WERI-Rb-1 (cell line): Measurements from ENCODE around the gene HERC2.
"Not testable (repeated sequence)": the region's sequence is repeated elsewhere in the genome, so short reads cannot be mapped to it uniquely, and the experiment has no call there.

Experiments
- DNase-seq: peaks from one replicate; pipeline ENCODE4 v3.0.0-alpha.2; 2020
- H3K27ac ChIP-seq: fragments of 250-450 bp; sonication (Bioruptor Pico); 2 replicates; pipeline ENCODE4 v1.5.1; 2020; ENCODE audit warnings: mild to moderate bottlenecking, moderate library complexity
- H3K27me3 ChIP-seq: fragments of 250-450 bp; sonication (Bioruptor Pico); 2 replicates; pipeline ENCODE4 v1.5.1; 2021; ENCODE audit warnings: mild to moderate bottlenecking, low read depth, moderate library complexity; ENCODE audit not compliant: insufficient read depth, severe bottlenecking
- H3K36me3 ChIP-seq: fragments of 250-450 bp; sonication (Bioruptor Pico); 2 replicates; pipeline ENCODE4 v1.5.1; 2020; ENCODE audit warnings: mild to moderate bottlenecking, moderate library complexity
- H3K4me3 ChIP-seq: 2 replicates; pipeline ENCODE4 v1.5.1; 2011; ENCODE audit warnings: low read depth, mild to moderate bottlenecking, control low read depth, low read length
- H3K9me3 ChIP-seq: fragments of 250-450 bp; sonication (Bioruptor Pico); 2 replicates; pipeline ENCODE4 v1.5.1; 2021; ENCODE audit warnings: mild to moderate bottlenecking, moderate library complexity; ENCODE audit not compliant: severe bottlenecking
- TF ChIP-seq, protein P1 (sequence below): IDR thresholded peaks from 2 replicates; pipeline ENCODE4 v1.5.1; 2011; ENCODE audit warnings: low read depth, mild to moderate bottlenecking, control low read depth, inconsistent platforms, low read length

HERC2 gene

DNA sequence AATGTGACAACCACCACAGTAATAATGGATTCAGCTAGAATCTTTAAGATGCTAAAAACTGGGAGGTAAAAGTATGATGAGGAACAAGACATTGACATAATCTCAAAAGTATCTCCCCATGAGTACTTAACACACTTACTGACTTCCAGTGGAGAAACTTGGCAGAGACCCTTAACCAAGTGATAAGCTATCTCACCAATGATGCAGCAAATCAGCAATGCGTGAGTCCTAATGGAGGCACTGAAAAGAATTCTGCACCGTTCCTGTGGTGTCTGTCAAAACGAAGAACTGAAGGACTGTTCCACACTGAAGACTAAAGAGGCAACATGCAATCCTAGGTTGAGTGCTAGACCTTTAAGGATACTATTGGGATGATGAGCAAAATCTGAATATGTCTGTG is 154.9 kb downstream of the HERC2 start:
- Histone ChIP-seq H3K4me3 (no peak overlapping the region), H3K27ac (no peak overlapping the region), H3K36me3 (peaks cover 54% of the 10 kb centered on the region), H3K27me3 (no peaks in the 10 kb centered on the region), H3K9me3 (no peaks in the 10 kb centered on the region)
- TF ChIP-seq, protein P1, sequence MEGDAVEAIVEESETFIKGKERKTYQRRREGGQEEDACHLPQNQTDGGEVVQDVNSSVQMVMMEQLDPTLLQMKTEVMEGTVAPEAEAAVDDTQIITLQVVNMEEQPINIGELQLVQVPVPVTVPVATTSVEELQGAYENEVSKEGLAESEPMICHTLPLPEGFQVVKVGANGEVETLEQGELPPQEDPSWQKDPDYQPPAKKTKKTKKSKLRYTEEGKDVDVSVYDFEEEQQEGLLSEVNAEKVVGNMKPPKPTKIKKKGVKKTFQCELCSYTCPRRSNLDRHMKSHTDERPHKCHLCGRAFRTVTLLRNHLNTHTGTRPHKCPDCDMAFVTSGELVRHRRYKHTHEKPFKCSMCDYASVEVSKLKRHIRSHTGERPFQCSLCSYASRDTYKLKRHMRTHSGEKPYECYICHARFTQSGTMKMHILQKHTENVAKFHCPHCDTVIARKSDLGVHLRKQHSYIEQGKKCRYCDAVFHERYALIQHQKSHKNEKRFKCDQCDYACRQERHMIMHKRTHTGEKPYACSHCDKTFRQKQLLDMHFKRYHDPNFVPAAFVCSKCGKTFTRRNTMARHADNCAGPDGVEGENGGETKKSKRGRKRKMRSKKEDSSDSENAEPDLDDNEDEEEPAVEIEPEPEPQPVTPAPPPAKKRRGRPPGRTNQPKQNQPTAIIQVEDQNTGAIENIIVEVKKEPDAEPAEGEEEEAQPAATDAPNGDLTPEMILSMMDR = no peak
- DNase-seq = no peak

DNA sequence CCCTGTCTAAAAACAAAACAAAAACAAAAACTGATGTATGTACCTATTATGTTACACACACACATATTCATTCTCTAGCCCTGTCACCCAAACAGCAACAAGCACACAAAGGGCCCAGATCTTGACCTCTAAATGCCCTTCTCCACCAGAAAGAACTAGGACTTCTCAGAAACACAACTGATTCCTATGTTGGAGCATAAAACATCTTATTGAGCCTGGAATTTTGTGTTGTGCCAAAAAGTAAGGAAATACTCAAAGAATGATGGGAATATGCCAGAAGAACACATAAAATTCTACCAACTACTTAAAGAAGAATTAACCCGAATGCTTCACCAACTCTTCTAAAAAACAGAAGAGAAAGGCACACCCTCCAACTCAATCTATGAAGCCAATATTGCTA is 156.2 kb downstream of the HERC2 start:
- TF ChIP-seq, protein P1 = no peak
- no peak for DNase-seq
- H3K4me3 ChIP-seq = no peak overlapping the region
- peaks cover 66% of the 10 kb centered on the region for H3K36me3 ChIP-seq
- H3K27ac ChIP-seq = no peak overlapping the region
- no peaks in the 10 kb centered on the region for H3K9me3 ChIP-seq
- H3K27me3 ChIP-seq = no peaks in the 10 kb centered on the region

DNA sequence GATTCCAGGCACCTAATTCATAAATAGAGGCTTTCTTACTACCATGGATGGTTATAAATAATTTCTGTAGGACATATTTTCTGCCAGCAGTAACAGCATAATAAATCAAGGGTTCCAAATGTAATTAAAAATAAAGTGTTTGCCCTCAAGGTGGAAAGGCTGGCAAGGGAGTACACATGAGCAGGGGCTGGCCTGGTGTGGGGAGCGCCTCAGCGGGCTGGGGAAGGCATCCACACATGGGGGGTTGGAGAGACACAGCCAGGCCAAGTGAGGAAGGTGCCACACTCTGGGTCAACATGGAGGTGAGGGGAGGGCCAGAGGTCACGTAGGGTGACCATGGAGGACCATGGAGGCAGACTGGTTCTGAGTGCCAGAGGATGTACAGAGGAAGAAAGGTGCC is 157.1 kb downstream of the HERC2 start:
- Histone ChIP-seq H3K9me3 (no peaks in the 10 kb centered on the region), H3K36me3 (peaks cover 74% of the 10 kb centered on the region), H3K27me3 (no peaks in the 10 kb centered on the region), H3K27ac (no peak overlapping the region), H3K4me3 (no peak overlapping the region)
- TF ChIP-seq, protein P1 = no peak
- DNase-seq = no peak

DNA sequence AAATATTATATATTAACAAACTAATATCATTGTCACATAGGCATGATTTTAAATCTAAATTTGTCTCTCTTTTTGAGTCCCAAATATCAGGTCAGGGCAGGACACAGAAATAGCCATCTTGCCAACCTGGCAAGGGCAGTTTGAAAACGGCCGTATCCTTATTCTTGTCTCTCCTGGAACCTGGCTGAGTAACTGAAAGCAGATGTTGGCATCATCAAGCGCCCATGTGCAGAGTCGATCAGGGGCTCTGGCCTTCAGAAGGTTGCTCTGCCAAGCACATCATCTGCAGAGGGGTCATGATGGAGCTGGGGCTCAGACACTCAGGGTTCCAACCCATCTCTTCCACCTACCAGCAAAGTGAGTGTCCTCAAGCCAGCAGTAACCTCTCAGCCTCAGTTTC is 167.7 kb downstream of the HERC2 start:
- Histone ChIP-seq H3K36me3 (peaks cover 8% of the 10 kb centered on the region), H3K27me3 (no peaks in the 10 kb centered on the region), H3K9me3 (no peaks in the 10 kb centered on the region), H3K4me3 (no peak overlapping the region), H3K27ac (no peak overlapping the region)
- no peak for DNase-seq
- TF ChIP-seq, protein P1 = no peak

DNA sequence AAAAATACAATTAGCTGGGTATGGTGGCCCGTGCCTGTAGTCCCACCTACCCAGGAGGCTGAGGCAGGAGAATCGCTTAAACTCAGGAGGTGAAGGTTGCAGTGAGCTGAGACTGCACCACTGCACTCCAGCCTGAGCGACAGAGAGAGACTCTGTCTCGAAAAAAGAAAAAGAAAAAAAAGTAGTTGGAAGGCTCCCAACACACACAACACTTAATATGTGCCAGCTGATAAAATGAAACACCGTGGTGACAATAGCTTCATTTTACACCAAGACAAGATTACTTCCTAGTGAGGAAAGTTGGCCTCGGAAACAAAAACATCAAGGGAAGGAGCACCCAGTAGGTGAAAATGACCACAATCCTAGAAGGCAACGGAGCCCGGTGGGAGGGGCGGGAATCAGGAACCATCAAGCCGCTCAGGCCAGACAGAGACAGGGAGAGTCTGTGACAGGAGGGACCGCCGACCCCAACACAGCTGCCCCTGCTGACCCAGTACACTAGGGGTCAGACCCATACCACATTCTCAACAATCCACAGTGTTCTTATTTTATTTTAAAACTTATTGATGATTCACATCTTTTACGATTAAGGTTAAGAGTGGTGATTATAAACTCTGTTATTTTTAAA is 168.4 kb downstream of the HERC2 start:
- DNase-seq = no peak
- H3K27ac ChIP-seq = no peak overlapping the region
- H3K36me3 ChIP-seq = peaks cover 8% of the 10 kb centered on the region
- TF ChIP-seq, protein P1 = no peak
- no peaks in the 10 kb centered on the region for H3K9me3 ChIP-seq
- no peaks in the 10 kb centered on the region for H3K27me3 ChIP-seq
- H3K4me3 ChIP-seq = no peak overlapping the region

DNA sequence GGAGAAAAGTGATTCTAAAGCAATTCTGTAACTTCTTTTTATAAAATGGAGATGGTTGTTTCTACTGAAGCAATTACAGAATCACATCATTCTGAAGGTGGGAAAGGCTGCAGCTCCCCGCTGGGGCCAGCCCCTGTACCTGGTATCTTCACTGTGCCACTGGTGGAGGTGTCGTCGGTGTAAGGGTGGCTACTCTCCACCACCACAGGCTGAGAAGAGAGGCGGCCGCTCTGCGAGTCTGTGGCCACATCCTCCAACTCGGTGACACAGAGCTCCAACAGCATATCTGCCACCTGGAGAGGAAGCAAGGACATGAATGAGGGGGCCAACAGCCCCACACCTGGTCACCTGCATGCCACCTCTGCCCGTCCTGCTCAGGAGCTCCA is 169.4 kb downstream of the HERC2 start:
- not testable (repeated sequence) for H3K27ac ChIP-seq, DNase-seq, H3K4me3 ChIP-seq, H3K9me3 ChIP-seq, H3K27me3 ChIP-seq, H3K36me3 ChIP-seq

DNA sequence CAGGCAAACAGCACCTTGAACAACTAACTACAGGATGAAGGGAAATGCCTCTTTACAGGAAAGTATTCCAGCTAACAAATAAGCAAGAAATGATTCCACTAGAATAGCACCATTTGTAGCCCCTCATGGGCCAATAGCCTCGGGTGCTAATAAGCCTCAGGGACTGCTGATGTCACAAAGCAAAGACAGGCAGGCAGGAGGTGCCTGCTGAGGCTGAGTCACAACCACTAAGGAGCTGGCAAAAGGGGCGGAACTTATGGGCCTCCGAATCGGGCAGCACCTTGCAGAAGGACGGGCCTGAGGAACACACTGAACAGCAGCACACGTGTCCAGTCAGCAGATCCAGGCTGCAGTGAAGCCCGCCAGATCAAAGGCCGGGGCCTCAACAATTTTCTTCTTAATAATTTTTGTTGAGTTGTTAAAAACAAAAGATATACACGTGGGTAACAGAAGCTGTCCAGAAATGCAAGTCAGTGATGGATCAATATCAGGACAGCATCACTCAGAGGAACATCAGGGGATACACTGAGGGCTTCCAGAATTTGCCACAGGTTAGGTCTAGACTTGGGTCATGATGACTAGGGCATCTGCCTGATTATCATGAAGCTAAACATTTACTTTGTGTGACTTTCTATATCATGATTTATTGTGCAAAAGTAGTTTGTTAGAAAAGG is 170.0 kb downstream of the HERC2 start:
- not testable (repeated sequence) for H3K27ac ChIP-seq, H3K27me3 ChIP-seq, H3K4me3 ChIP-seq, H3K36me3 ChIP-seq, H3K9me3 ChIP-seq, DNase-seq
